Stimulated activated CD4-positive, alpha-beta T cell treated with anti-CD3 and anti-CD28 coated beads, Interleukin-12 subunit alpha, Interleukin-12 subunit beta, amount 100 ng/mL, for 4 hours (primary cell): ENCODE results near the gene GRPEL2.
A peak's percentile ranks its signal among the peaks of the same experiment; 100 is the strongest.

ENCODE experiments used
- DNase-seq: peaks from one replicate; pipeline ENCODE4 v3.0.0-alpha.2; 2020

GRPEL2 gene

DNA sequence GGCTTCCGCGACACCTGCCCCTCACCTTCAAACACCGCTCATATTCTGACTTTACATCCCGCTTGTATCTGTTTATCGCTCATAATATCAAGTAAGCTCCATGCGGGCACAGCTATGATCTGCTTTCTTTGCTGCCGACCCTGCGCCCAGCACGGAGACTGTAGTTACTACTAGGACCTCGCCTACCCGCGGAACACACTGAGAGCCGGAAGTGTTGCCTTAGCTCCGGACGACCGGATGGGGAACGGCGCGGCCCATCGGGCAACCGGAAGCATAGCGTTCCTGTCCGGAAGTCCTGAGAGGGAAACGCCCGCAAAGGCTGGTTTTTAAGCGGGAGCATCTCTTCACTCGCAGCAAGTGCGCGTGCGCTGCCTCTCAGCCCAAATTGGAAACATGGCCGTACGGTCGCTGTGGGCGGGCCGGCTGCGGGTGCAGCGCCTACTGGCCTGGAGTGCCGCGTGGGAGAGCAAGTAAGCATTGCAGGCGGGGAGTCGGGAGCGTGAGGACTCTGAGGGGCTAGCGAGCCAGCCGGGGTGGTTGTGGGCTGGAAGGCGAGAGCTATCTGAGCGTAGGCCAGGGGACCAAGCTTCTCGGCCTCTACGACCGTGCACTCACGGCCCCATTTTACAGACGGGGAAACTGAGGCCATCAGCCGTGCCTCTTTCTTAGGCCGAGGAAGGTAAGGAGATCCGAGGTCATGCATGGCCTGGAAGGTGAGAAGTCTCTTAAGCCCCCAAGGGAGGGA is at the start of gene GRPEL2:
Gene GRPEL2, plus strand, starts transcription at position 353 of the 745 bp plus-strand sequence. Its CDS starts 41 bp downstream, at position 394.
- DNase-seq, result peak; percentile 92

- DNase-seq, result no peak
These were observed 47.8 kb upstream of the GRPEL2 start for GRCh38 chr5:149297340-149298025.

- DNase-seq, result no peak
These were observed 47.1 kb upstream of the GRPEL2 start for GRCh38 chr5:149298163-149298562.

GRCh38 chr5:149298842-149299404 is 46.4 kb upstream of the GRPEL2 start:
- no peak for DNase-seq

DNA sequence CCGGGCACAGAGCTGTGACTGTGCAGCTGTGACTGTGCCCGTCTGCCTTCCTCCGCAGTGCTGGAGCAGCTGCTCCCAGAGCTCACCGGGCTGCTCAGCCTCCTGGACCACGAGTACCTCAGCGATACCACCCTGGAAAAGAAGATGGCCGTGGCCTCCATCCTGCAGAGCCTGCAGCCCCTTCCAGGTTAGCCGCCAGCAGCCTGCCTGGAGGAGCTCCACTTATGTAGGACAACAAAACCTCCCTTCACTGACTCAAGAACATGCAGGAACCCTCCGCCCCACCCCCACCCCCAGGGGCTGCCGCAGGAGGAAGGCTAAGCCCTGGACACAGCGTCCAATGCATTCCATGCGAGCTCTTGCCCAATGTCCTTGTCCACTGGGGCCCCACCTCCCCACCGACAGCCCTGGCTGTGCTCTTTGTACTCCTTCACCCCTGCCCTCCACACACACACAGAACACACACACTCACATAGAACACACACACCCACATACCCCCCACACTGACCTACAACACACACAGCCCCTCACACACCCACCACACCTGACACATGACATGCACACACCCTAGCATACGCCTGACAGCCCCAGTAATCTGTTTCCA is 45.7 kb upstream of the GRPEL2 start:
- DNase-seq, result no peak

- DNase-seq, result no peak
These were observed 44.9 kb upstream of the GRPEL2 start for GRCh38 chr5:149300441-149300840.

- DNase-seq, result no peak
These were observed 44.1 kb upstream of the GRPEL2 start for GRCh38 chr5:149301049-149301743.

GRCh38 chr5:149301744-149302380 is 43.4 kb upstream of the GRPEL2 start:
- DNase-seq, result no peak

DNA sequence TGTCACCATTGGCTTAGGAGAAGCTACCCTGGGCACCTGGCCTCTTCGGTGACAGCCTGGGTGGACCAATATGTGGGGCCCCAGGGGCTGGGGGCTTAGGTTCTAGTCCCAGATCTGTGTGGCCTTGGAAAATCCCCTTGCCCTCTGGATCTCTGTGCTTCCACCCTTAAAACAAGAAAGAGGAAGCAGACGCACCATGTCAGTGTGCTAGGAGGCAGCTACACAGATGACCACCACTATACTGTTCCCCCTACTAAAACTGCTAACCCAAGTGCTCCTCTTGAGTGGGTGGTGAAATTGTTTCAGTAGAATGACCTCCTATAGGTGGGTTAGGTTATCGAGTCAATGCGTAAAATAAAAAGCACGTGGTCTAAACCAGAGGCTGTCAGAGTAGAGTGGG is 42.7 kb upstream of the GRPEL2 start:
- DNase-seq, result no peak

DNA sequence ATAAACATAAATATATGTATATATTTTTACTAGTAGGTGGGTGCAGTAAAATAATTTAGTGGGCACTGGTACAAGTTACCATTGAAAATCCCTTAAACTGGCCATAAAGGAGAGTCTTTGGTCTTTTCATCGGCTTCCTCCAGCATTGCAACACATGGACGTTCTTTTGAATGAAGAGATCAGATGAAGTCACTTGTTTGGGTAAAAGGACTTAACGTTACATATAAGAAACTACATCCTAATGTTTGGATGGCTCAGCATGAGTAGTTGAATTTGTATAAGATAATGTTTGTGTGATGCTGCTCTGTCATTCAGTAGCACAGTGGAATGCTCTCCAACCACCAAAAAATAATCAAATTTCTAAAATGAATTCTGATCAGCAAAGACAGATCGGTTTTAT is 42.1 kb upstream of the GRPEL2 start:
- DNase-seq, result no peak

- DNase-seq, result no peak
These were observed 40.9 kb upstream of the GRPEL2 start for GRCh38 chr5:149304195-149305078.

- DNase-seq, result no peak
These were observed 35.9 kb upstream of the GRPEL2 start for GRCh38 chr5:149309354-149309753.

- no peak for DNase-seq
These were observed 34.8 kb upstream of the GRPEL2 start for GRCh38 chr5:149310488-149310887.

- no peak for DNase-seq
These were observed 34.2 kb upstream of the GRPEL2 start for GRCh38 chr5:149310947-149311658.

DNA sequence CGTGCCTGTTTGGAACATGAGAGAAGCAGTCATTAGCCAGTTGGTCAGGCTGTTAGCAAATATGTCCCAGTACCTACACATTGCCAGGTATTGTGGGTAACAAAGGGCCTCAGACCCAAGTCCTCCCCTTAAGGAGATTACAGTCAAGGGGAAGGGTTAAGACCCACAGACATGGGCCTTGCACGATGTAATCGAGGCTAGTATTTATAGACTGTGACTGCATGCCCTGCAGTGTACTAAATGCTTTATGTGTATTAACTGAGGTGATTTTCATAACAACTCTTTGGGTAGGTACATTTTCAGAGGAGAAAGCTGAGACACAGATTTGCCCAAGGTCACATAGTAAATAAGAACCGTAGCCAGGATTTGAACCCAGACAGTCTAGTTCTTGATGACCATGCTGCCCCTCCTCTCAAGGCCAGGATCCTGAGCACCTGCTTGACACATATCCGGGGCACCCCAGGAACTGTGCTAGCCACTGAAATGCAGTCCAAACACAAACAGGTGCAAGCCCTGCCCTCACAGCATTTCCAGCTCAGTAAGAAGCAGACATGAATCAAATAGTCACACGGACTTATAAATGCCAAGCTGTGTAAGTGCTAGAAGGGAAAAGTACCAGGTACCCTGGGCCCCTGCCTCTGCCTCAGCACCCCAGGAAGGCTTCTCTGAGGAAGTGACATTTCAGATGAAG is 32.0 kb upstream of the GRPEL2 start:
- no peak for DNase-seq

DNA sequence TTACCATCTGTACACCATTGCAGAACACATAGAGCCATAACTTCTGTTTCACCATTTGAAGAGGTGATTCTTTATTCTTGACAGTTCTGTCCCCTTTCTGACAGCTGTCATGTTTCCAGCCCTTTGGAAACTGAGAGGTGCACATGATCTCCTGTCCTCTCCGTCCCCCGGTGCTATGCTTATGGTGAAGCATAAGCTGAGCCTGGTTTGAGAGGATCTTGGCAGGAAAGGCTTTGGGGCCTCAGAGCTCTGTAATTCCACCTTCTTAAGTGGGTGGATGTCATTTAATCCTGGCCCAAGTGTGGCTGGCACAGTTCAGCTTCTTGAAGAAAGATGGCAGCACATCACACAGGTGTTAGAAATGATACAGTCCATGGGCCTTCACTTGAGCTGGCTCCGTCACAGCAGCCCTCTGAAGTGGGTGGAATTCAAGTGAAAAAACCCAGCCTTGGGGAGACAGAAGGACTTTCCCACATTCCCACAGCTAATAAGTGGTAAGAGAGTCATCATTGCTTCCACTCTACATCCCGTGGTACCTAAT is 30.7 kb upstream of the GRPEL2 start:
- DNase-seq, result no peak

- DNase-seq, result no peak
These were observed 29.5 kb upstream of the GRPEL2 start for GRCh38 chr5:149315753-149316152.

DNA sequence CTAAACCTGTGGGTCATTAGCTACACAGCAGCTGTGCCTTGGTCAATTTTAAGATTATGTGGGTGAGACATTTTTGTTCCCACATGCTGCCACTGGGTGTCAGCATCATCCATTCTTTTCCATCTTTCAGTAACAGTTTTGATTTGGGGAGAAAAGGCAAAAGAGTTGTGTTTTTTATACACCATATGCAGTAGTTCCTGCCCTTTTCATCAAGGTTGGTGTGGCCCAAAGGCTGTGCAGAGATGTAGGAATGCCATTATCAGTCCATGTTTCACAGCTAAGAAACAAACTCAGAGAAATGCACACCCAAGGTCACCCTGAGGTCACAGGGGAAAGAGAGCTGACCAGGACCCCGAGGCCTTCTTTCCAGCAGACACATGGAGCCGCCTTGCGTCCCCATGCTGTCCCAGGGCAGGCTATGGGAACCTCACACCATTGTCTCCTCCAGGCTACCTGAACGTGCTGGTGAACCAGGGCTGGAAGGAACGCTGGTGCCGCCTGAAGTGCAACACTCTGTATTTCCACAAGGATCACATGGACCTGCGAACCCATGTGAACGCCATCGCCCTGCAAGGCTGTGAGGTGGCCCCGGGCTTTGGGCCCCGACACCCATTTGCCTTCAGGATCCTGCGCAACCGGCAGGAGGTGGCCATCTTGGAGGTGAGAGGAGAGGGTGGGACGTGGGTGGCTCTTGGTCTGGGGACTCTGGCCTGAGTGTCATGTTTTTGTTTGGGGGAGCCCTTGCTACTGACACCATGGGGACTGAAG is 27.8 kb upstream of the GRPEL2 start:
- peak; percentile 10 for DNase-seq

GRCh38 chr5:149319174-149319573 is 26.1 kb upstream of the GRPEL2 start:
- no peak for DNase-seq
